ENCODE results near the gene PTGDR2.

DNA sequence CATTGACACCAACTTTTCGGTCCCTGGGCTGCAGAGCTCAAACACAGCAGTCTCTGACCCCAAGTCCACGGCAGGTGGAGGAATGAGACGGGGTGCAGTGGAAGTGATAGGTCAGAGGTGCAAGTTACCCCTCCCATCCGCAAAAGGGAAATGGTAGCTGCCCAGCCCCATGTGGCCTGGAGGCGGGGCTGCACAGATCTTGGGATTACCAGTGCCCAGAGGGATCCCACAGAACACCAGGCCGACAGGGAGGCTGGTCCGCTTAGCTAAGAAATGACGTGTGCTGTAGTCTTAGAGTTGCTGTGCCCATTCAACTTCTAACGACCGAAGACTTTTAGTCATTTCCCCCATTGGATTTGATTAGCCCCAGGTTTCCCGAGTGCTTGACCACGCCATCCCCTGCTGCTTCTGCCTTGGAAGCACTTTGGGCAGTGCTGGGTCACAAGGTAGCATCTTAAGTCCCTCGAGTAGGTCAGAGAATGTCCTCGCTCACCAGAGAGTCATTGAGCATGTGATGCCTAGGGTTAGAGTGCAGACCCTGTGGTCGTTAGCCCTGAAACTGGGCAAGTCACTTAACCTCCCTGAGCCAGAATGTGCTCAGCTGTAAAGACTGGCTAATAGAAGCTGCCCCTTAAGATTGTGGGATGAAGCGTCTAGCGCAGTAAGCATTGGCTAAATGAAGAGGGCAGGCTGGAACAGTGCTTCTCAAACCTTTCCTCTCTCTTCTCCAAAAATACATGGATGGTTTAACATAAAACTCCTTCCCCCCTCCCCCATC, 4.2 kb downstream of the PTGDR2 start:
- TF ChIP-seq, protein P1, sequence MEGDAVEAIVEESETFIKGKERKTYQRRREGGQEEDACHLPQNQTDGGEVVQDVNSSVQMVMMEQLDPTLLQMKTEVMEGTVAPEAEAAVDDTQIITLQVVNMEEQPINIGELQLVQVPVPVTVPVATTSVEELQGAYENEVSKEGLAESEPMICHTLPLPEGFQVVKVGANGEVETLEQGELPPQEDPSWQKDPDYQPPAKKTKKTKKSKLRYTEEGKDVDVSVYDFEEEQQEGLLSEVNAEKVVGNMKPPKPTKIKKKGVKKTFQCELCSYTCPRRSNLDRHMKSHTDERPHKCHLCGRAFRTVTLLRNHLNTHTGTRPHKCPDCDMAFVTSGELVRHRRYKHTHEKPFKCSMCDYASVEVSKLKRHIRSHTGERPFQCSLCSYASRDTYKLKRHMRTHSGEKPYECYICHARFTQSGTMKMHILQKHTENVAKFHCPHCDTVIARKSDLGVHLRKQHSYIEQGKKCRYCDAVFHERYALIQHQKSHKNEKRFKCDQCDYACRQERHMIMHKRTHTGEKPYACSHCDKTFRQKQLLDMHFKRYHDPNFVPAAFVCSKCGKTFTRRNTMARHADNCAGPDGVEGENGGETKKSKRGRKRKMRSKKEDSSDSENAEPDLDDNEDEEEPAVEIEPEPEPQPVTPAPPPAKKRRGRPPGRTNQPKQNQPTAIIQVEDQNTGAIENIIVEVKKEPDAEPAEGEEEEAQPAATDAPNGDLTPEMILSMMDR (IDR thresholded peaks at IDR 0.05), result no peak
- no peak for TF ChIP-seq POLR2A (IDR thresholded peaks at IDR 0.05)

Data from thyroid gland (tissue), 4 donors.